H1 (cell line): ENCODE measurements around the gene CHD6. TPM values are rescaled to one million over a fixed set of nuclear protein-coding genes. Genes with fewer than 3 reads are reported as not detected.

ENCODE experiments used
- CTCF ChIA-PET: fragments of 300-600 bp; sonication (Branson Sonifier 250); formaldehyde crosslinking; loops from one replicate; lab custom pipeline; 2021; ENCODE audit not compliant: partially characterized antibody; lab: Charles Lee
- POLR2A ChIA-PET: fragments of 300-600 bp; sonication (Branson Sonifier 250); formaldehyde crosslinking; loops from one replicate; lab custom pipeline; 2021; ENCODE audit warnings: inconsistent platforms; ENCODE audit not compliant: partially characterized antibody; lab: Charles Lee
- DNase-seq, 2 experiments: peaks; one replicate each; pipeline versions ENCODE4 v3.0.0 to v3.0.0-alpha.2; 2010 to 2022; ENCODE audit warnings: low spot score in 2 of 2, low read depth in 1 of 2, mixed read lengths in 1 of 2
- FAIRE-seq: peaks from 2 replicates; lab custom pipeline; 2011; peaks lifted over from hg19 to GRCh38; lab: Jason Lieb, UNC
- H2AFZ ChIP-seq: 2 replicates; pipeline ENCODE4 v1.8.1; 2012; ENCODE audit warnings: low read length, inconsistent platforms
- H2AK5ac ChIP-seq: 2 replicates; pipeline ENCODE4 v1.6.1; 2013; ENCODE audit warnings: low read depth, low read length
- H2BK120ac ChIP-seq: replicated peaks from 2 replicates; pipeline ENCODE3; 2013; ENCODE audit warnings: low read depth, low read length, inconsistent platforms
- H2BK12ac ChIP-seq: 2 replicates; pipeline ENCODE4 v1.6.1; 2013; ENCODE audit warnings: low read depth, low read length
- H2BK15ac ChIP-seq: 2 replicates; pipeline ENCODE4 v1.6.1; 2013; ENCODE audit warnings: low read length
- H2BK20ac ChIP-seq: 2 replicates; pipeline ENCODE4 v1.6.1; 2013; ENCODE audit warnings: low read length
- H2BK5ac ChIP-seq: 2 replicates; pipeline ENCODE4 v1.6.1; 2013; ENCODE audit warnings: low read depth, low read length
- H3K14ac ChIP-seq: 2 replicates; pipeline ENCODE4 v1.6.1; 2013; ENCODE audit warnings: inconsistent platforms; ENCODE audit not compliant: insufficient read length
- H3K18ac ChIP-seq: 2 replicates; pipeline ENCODE4 v1.6.1; 2013; ENCODE audit warnings: low read length; ENCODE audit errors: extremely low read depth
- H3K23ac ChIP-seq: 2 replicates; pipeline ENCODE4 v1.6.1; 2013; ENCODE audit warnings: inconsistent platforms; ENCODE audit not compliant: insufficient read length
- H3K23me2 ChIP-seq: 2 replicates; pipeline ENCODE4 v1.6.1; 2013; ENCODE audit warnings: low read depth, low read length
- H3K27ac ChIP-seq: 2 replicates; pipeline ENCODE4 v1.6.1; 2011; ENCODE audit warnings: low read depth, low read length, inconsistent platforms
- H3K27me3 ChIP-seq, 4 experiments: replicated peaks in 1 of 4; 1 replicate in 1 of 4; 2 replicates in 3 of 4; pipeline versions ENCODE4 v1.6.1 to v1.8.1; 2011 to 2013; ENCODE audit warnings: low read length in 3 of 4, mild to moderate bottlenecking in 3 of 4, inconsistent platforms in 2 of 4, mixed read lengths in 2 of 4, moderate library complexity in 1 of 4; ENCODE audit not compliant: control insufficient read depth in 3 of 4, insufficient read depth in 3 of 4; ENCODE audit errors: extremely low read depth in 1 of 4
- H3K36me3 ChIP-seq, 4 experiments: 2 replicates each; pipeline versions ENCODE4 v1.6.1 to v1.8.1; 2011 to 2013; ENCODE audit warnings: mild to moderate bottlenecking in 4 of 4, low read length in 3 of 4, moderate library complexity in 2 of 4, control low read depth in 1 of 4, inconsistent platforms in 1 of 4; ENCODE audit not compliant: insufficient read depth in 4 of 4, control insufficient read depth in 2 of 4
- H3K4ac ChIP-seq: replicated peaks from 2 replicates; pipeline ENCODE3; 2013; ENCODE audit warnings: low read length, low read depth, mixed read lengths, inconsistent platforms; ENCODE audit not compliant: insufficient read length
- H3K4me1 ChIP-seq, 4 experiments: replicated peaks in 1 of 4; 1 replicate in 1 of 4; 2 replicates in 3 of 4; pipeline versions ENCODE4 v1.6.1 to v1.8.1; 2011 to 2013; ENCODE audit warnings: low read length in 3 of 4, inconsistent platforms in 2 of 4, mixed read lengths in 1 of 4; ENCODE audit not compliant: insufficient read depth in 4 of 4, control insufficient read depth in 3 of 4
- H3K4me2 ChIP-seq, 2 experiments: 2 replicates each; pipeline versions ENCODE4 v1.6.1 to v1.8.1; 2011 to 2013; ENCODE audit warnings: low read depth in 2 of 2, low read length in 2 of 2, control low read depth in 1 of 2, inconsistent platforms in 1 of 2, mild to moderate bottlenecking in 1 of 2; ENCODE audit not compliant: insufficient read depth in 1 of 2
- H3K4me3 ChIP-seq, 4 experiments: fragments of 200-600, 300-600 bp in 1 of 4; sonication (generic), shearing (Covaris generic), sonication (Bioruptor Twin) in 1 of 4; 2 replicates each; pipeline versions ENCODE4 v1.5.1 to v1.8.1; 2011 to 2016; ENCODE audit warnings: low read length in 4 of 4, low read depth in 3 of 4, control low read depth in 2 of 4, inconsistent platforms in 2 of 4, mild to moderate bottlenecking in 2 of 4, mixed read lengths in 1 of 4, moderate library complexity in 1 of 4; ENCODE audit not compliant: insufficient read depth in 2 of 4; ENCODE audit errors: extremely low read depth in 1 of 4
- H3K56ac ChIP-seq: replicated peaks from 2 replicates; pipeline ENCODE3; 2013; ENCODE audit warnings: low read depth, mild to moderate bottlenecking, mixed read lengths, low read length, inconsistent platforms; ENCODE audit not compliant: insufficient read length
- H3K79me1 ChIP-seq: 2 replicates; pipeline ENCODE4 v1.6.1; 2013; ENCODE audit warnings: low read depth, low read length, control low read depth
- H3K79me2 ChIP-seq, 2 experiments: 2 replicates each; pipeline versions ENCODE4 v1.6.1 to v1.8.1; 2012 to 2013; ENCODE audit warnings: low read length in 2 of 2, mild to moderate bottlenecking in 2 of 2, inconsistent platforms in 1 of 2; ENCODE audit not compliant: insufficient read depth in 2 of 2, control insufficient read depth in 1 of 2
- H3K9ac ChIP-seq, 4 experiments: replicated peaks in 1 of 4; 1 replicate in 1 of 4; 2 replicates in 3 of 4; pipeline versions ENCODE4 v1.6.1 to v1.8.1; 2011 to 2013; ENCODE audit warnings: low read depth in 3 of 4, low read length in 3 of 4, control low read depth in 2 of 4, mild to moderate bottlenecking in 2 of 4, moderate library complexity in 2 of 4, inconsistent platforms in 1 of 4; ENCODE audit errors: extremely low read depth in 1 of 4
- H3K9me3 ChIP-seq, 2 experiments: 2 replicates each; pipeline versions ENCODE4 v1.6.1 to v1.8.1; 2012 to 2013; ENCODE audit warnings: mild to moderate bottlenecking in 2 of 2, moderate library complexity in 2 of 2, control low read depth in 1 of 2, inconsistent platforms in 1 of 2, low read depth in 1 of 2, low read length in 1 of 2, mixed read lengths in 1 of 2; ENCODE audit not compliant: insufficient read depth in 2 of 2
- H4K20me1 ChIP-seq, 2 experiments: replicated peaks in 1 of 2; 2 replicates each; pipeline versions ENCODE3 to v1.8.1; 2011 to 2013; ENCODE audit warnings: inconsistent platforms in 2 of 2, low read length in 2 of 2, mild to moderate bottlenecking in 1 of 2; ENCODE audit not compliant: insufficient read depth in 2 of 2, control insufficient read depth in 1 of 2
- H4K5ac ChIP-seq: 2 replicates; pipeline ENCODE4 v1.6.1; 2013; ENCODE audit warnings: low read length, low read depth, mixed read lengths, inconsistent platforms; ENCODE audit not compliant: insufficient read length
- H4K8ac ChIP-seq: 2 replicates; pipeline ENCODE4 v1.8.0; 2013; ENCODE audit warnings: mild to moderate bottlenecking, moderate library complexity, low read length, inconsistent platforms; ENCODE audit not compliant: insufficient read depth; ENCODE audit errors: extremely low read depth
- H4K91ac ChIP-seq: replicated peaks from 2 replicates; pipeline ENCODE3; 2013; ENCODE audit warnings: low read length, mixed read lengths, inconsistent platforms; ENCODE audit not compliant: insufficient read length
- CTBP2 ChIP-seq: IDR thresholded peaks from 2 replicates; pipeline ENCODE4 v1.7.0; 2011; ENCODE audit warnings: borderline replicate concordance, mild to moderate bottlenecking, moderate library complexity, mixed read lengths, low read length; ENCODE audit not compliant: insufficient read depth, insufficient read length
- EGR1 ChIP-seq: IDR thresholded peaks from 2 replicates; pipeline ENCODE4 v1.6.1; 2011; ENCODE audit warnings: low read depth, low read length, borderline replicate concordance
- HDAC2 ChIP-seq, 2 experiments: fragments of 300-600 bp in 1 of 2; sonication (generic) in 1 of 2; IDR thresholded peaks; 2 replicates each; pipeline ENCODE4 v1.6.1; 2011 to 2012; ENCODE audit warnings: low read depth in 2 of 2, low read length in 2 of 2, mild to moderate bottlenecking in 2 of 2, moderate library complexity in 2 of 2, borderline replicate concordance in 1 of 2, inconsistent platforms in 1 of 2
- NRF1 ChIP-seq: IDR thresholded peaks from 2 replicates; pipeline ENCODE4 v1.6.1; 2011; ENCODE audit warnings: mild to moderate bottlenecking, low read depth, low read length, improper control_type of control experiment
- RAD21 ChIP-seq, 2 experiments: IDR thresholded peaks in 1 of 2; conservative IDR thresholded peaks in 1 of 2; 2 replicates each; pipeline ENCODE4 v1.6.1; 2011; ENCODE audit warnings: low read depth in 2 of 2, low read length in 2 of 2, improper control_type of control experiment in 1 of 2, inconsistent platforms in 1 of 2, mild to moderate bottlenecking in 1 of 2, moderate library complexity in 1 of 2
- SIN3A ChIP-seq, 2 experiments: IDR thresholded peaks in 1 of 2; conservative IDR thresholded peaks in 1 of 2; 2 replicates each; pipeline ENCODE4 v1.6.1; 2011 to 2012; ENCODE audit warnings: low read length in 2 of 2, improper control_type of control experiment in 1 of 2, low read depth in 1 of 2, mild to moderate bottlenecking in 1 of 2
- WGBS, 2 experiments: shearing (Covaris generic) in 1 of 2; methylation state at CpG; one replicate each; pipeline versions ENCODE4 v1.1.6 to v1.1.7; 2013 to 2015; ENCODE audit warnings: low lambda C conversion rate in 2 of 2, mixed read lengths in 2 of 2, inconsistent platforms in 1 of 2, low coverage in 1 of 2, missing lambda C conversion rate in 1 of 2; ENCODE audit not compliant: insufficient replicate concordance in 2 of 2, insufficient coverage in 1 of 2, insufficient read length in 1 of 2; ENCODE audit errors: extremely low coverage in 1 of 2, missing lambda C conversion rate in 1 of 2; 5-methylcytosine and 5-hydroxymethylcytosine counted together
- polyA plus RNA-seq, 7 experiments: library from polyadenylated mRNA; depleted of rRNA in 3 of 7; stranded (reverse) in 5 of 7; unstranded in 2 of 7; fragments of >200 nt in 5 of 7; fragments of 200-250 nt in 2 of 7; gene quantifications; 1 replicate in 5 of 7; 2 replicates in 1 of 7; 4 replicates in 1 of 7; pipeline versions ENCODE4 v1.2.1 to v1.2.3, GENCODE V29; 2011 to 2013; ENCODE audit warnings: missing spikeins in 2 of 7, mixed read lengths in 2 of 7
- total RNA-seq: library from RNA; stranded (reverse); fragmentation: NEBNext Ultra II Directional; extraction: Animal tissue kit (Norgen Biotek cat#: 25700); gene quantifications from 2 replicates; pipeline ENCODE4 v1.2.1, GENCODE V29; 2021
- TF ChIP-seq, protein P1 (sequence below): IDR thresholded peaks from 2 replicates; pipeline ENCODE4 v1.6.1; 2011; ENCODE audit warnings: low read depth, mild to moderate bottlenecking, low read length; ENCODE audit not compliant: insufficient read depth

Gene CHD6
- total and polyA plus RNA-seq, 2 of the 8 experiments (the other 6 are each of a cell fraction or from before 2014, with no cell fraction given): 11.1 to 62.9 TPM

DNA sequence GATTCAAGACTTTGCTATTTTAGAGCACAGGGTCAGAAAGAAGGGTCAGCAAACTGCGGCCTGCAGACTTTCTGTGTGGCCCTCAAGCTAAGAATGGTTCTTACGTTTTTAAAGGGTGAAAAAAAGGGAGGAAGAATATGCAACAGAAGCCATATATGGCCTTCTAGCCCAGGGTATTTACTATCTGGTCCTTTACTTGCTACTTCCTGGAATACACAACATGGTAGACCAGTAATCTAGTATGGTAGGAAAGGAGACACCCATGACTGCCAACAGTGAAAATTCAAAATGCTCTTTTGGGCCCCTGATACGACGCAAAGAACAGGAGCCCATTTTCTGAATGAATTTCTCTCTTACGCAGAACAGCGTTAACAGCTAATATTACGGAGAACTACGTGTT is 191.2 kb downstream of the CHD6 start:
- 92% methylated on average over 8 of the region's 8 CpGs; no CpG with 5 or more reads in 1 of the 2 experiments for WGBS, 2 experiments
- no peak for FAIRE-seq
- Histone ChIP-seq H3K9me3 (no peaks in the 10 kb centered on the region), H3K18ac (no peak overlapping the region), H3K14ac (no peak overlapping the region), H3K4me3 (no peak overlapping the region), H3K79me1 (no peaks in the 10 kb centered on the region), H2AFZ (no peak overlapping the region), H4K8ac (no peak overlapping the region), H2BK5ac (no peak overlapping the region), H3K27ac (no peak overlapping the region), H3K27me3 (no peaks in the 10 kb centered on the region), H3K9ac (no peak overlapping the region), H2BK20ac (no peak overlapping the region), H3K4me2 (no peak overlapping the region), H3K4me1 (no peaks in the 10 kb centered on the region), H2BK120ac (no peak overlapping the region), H3K56ac (no peak overlapping the region), H3K36me3 (peaks cover 17 to 62% (median 44%) of the 10 kb centered on the region in 4 experiments), H3K79me2 (no peaks in the 10 kb centered on the region), H4K5ac (no peak overlapping the region), H2BK15ac (no peak overlapping the region), H3K4ac (no peak overlapping the region), H3K23me2 (no peaks in the 10 kb centered on the region), H4K91ac (no peak overlapping the region), H2AK5ac (no peak overlapping the region), H2BK12ac (no peak overlapping the region), H4K20me1 (no peaks in the 10 kb centered on the region), H3K23ac (no peak overlapping the region)
- ChIA-PET CTCF (interaction anchor here (0.7 to 2.5 kb wide), 4 partner anchors 10 to 292 kb away, joined by 3 to 10 read pairs (median 4); no protein-coding TSS in a partner anchor), POLR2A (no interaction called here)
- no peak for DNase-seq
- TF ChIP-seq, protein P1, sequence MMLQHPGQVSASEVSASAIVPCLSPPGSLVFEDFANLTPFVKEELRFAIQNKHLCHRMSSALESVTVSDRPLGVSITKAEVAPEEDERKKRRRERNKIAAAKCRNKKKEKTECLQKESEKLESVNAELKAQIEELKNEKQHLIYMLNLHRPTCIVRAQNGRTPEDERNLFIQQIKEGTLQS: no peak
- TF ChIP-seq SIN3A (conservative IDR thresholded peaks at IDR 0.05 in 1 of 2, IDR thresholded peaks at IDR 0.05 in 1 of 2; ENCODE audit: low read depth in 1 of 2, low read length in 2 of 2) (no peak), NRF1 (no peak), RAD21 (IDR thresholded peaks at IDR 0.05 in 1 of 2, conservative IDR thresholded peaks at IDR 0.05 in 1 of 2; ENCODE audit: low read depth in 2 of 2, low read length in 2 of 2) (no peak), EGR1 (no peak), HDAC2 (IDR thresholded peaks at IDR 0.05; ENCODE audit: borderline replicate concordance in 1 of 2, low read depth in 2 of 2, low read length in 2 of 2) (no peak), CTBP2 (no peak)
